ENCODE measurements around the gene DSCAML1.

The DSCAML1 gene

GRCh38 chr11:117820071-117820470 is 23.1 kb upstream of the DSCAML1 start:
- TF ChIP-seq REST (IDR thresholded peaks at IDR 0.05; ENCODE audit: insufficient read depth in 1 of 2, low read depth in 2 of 2, low read length in 2 of 2) (no peak), SIN3A (IDR thresholded peaks at IDR 0.05; ENCODE audit: borderline replicate concordance, insufficient read depth, low read length) (no peak), POLR2AphosphoS5 (IDR thresholded peaks at IDR 0.05; ENCODE audit: low read depth, low read length) (no peak), FOXP2 (optimal IDR thresholded peaks at IDR 0.05; ENCODE audit: borderline replicate concordance, extremely low read depth, extremely low read length, insufficient read depth) (no peak), TAF1 (IDR thresholded peaks at IDR 0.05; ENCODE audit: borderline replicate concordance, insufficient read depth, low read length) (no peak)

GRCh38 chr11:117819096-117820040 is 22.4 kb upstream of the DSCAML1 start:
- TF ChIP-seq REST (IDR thresholded peaks at IDR 0.05; ENCODE audit: insufficient read depth in 1 of 2, low read depth in 2 of 2, low read length in 2 of 2) (no peak), TAF1 (IDR thresholded peaks at IDR 0.05; ENCODE audit: borderline replicate concordance, insufficient read depth, low read length) (no peak), SIN3A (IDR thresholded peaks at IDR 0.05; ENCODE audit: borderline replicate concordance, insufficient read depth, low read length) (no peak), FOXP2 (optimal IDR thresholded peaks at IDR 0.05; ENCODE audit: borderline replicate concordance, extremely low read depth, extremely low read length, insufficient read depth) (no peak), POLR2AphosphoS5 (IDR thresholded peaks at IDR 0.05; ENCODE audit: low read depth, low read length) (no peak)

- TF ChIP-seq POLR2AphosphoS5 (IDR thresholded peaks at IDR 0.05; ENCODE audit: low read depth, low read length): no peak
- no peak for TF ChIP-seq SIN3A (IDR thresholded peaks at IDR 0.05; ENCODE audit: borderline replicate concordance, insufficient read depth, low read length)
- no peak for TF ChIP-seq FOXP2 (optimal IDR thresholded peaks at IDR 0.05; ENCODE audit: borderline replicate concordance, extremely low read depth, extremely low read length, insufficient read depth)
- TF ChIP-seq REST (IDR thresholded peaks at IDR 0.05; ENCODE audit: insufficient read depth in 1 of 2, low read depth in 2 of 2, low read length in 2 of 2): no peak
- no peak for TF ChIP-seq TAF1 (IDR thresholded peaks at IDR 0.05; ENCODE audit: borderline replicate concordance, insufficient read depth, low read length)
Observed at GRCh38 chr11:117818041-117818873, 21.2 kb upstream of the DSCAML1 start.

- TF ChIP-seq REST (IDR thresholded peaks at IDR 0.05; ENCODE audit: insufficient read depth in 1 of 2, low read depth in 2 of 2, low read length in 2 of 2) (no peak), POLR2AphosphoS5 (IDR thresholded peaks at IDR 0.05; ENCODE audit: low read depth, low read length) (no peak), FOXP2 (optimal IDR thresholded peaks at IDR 0.05; ENCODE audit: borderline replicate concordance, extremely low read depth, extremely low read length, insufficient read depth) (no peak), SIN3A (IDR thresholded peaks at IDR 0.05; ENCODE audit: borderline replicate concordance, insufficient read depth, low read length) (no peak), TAF1 (IDR thresholded peaks at IDR 0.05; ENCODE audit: borderline replicate concordance, insufficient read depth, low read length) (no peak)
Observed at GRCh38 chr11:117817368-117818040, 20.5 kb upstream of the DSCAML1 start.
